GM12892 (cell line): ENCODE results near the gene ZFR.

ENCODE experiments used
- POLR2AphosphoS5 ChIP-seq: IDR thresholded peaks from 2 replicates; pipeline ENCODE4 v1.6.1; 2011; ENCODE audit warnings: low read depth, low read length, control low read depth
- TAF1 ChIP-seq: IDR thresholded peaks from 2 replicates; pipeline ENCODE4 v1.6.1; 2011; ENCODE audit warnings: low read depth, mild to moderate bottlenecking, control low read depth, low read length, borderline replicate concordance

DNA sequence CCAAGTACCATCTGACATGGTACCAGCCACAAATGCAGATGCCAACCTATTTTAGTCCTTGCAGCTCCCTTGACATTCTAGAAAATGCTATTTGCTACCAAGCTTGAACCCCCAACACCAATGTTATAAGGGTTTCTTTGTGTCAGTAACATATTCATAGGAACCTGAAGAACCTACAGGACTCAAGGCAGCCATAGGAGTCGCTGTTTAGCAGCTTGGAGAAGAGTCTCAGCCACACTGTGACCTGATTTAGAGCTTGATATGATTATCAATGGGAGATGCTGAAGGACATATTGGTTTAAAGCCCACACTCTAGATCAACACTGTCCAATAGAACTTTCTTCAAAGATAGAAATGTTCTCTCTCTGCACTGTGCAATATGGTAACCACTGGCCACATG is 6.4 kb upstream of the ZFR start:
- TF ChIP-seq TAF1, result no peak
- no peak for TF ChIP-seq POLR2AphosphoS5
